HG03039 (cell line): ENCODE results near the gene OR51A4.
"Not testable (repeated sequence)": the region's sequence is repeated elsewhere in the genome, so short reads cannot be mapped to it uniquely, and the experiment has no call there.

ENCODE experiments used
- ATAC-seq: cut with Tn5 transposase; IDR thresholded peaks from one replicate; pipeline ENCODE4 v1.9.1; 2021; ENCODE audit warnings: mild to moderate bottlenecking, moderate library complexity; ENCODE audit not compliant: unreplicated experiment

Gene OR51A4

GRCh38 chr11:4947505-4947904 is at the start of gene OR51A4:
Gene OR51A4, minus strand, starts transcription at chr11:4947605. Its CDS starts 505 bp downstream, at chr11:4947100.
- no peak for ATAC-seq

- no peak for ATAC-seq
These were observed 47.1 kb upstream of the OR51A4 start, which contains the start of gene OR51L1 for GRCh38 chr11:4994551-4994950. Gene OR51L1, plus strand, starts transcription at chr11:4994851. Its CDS starts 4,132 bp downstream, at chr11:4998983.

GRCh38 chr11:4991060-4991459 is 43.7 kb upstream of the OR51A4 start:
- ATAC-seq = no peak

- no peak for ATAC-seq
These were observed 36.4 kb upstream of the OR51A4 start for GRCh38 chr11:4983841-4984240.

GRCh38 chr11:4982678-4983077 is 35.3 kb upstream of the OR51A4 start:
- no peak for ATAC-seq

- no peak for ATAC-seq
These were observed 31.6 kb upstream of the OR51A4 start for GRCh38 chr11:4979036-4979435.

GRCh38 chr11:4975436-4975835 is 28.0 kb upstream of the OR51A4 start:
- ATAC-seq = no peak

- ATAC-seq = no peak
These were observed 15.4 kb upstream of the OR51A4 start for GRCh38 chr11:4962816-4963215.

- no peak for ATAC-seq
These were observed 13.5 kb upstream of the OR51A4 start for GRCh38 chr11:4960877-4961276.

- ATAC-seq = no peak
These were observed 10.0 kb upstream of the OR51A4 start for GRCh38 chr11:4957396-4957795.

- not testable (repeated sequence) for ATAC-seq
These were observed 8.2 kb upstream of the OR51A4 start, which contains the start of gene OR51A2 for GRCh38 chr11:4955613-4956012. Gene OR51A2, minus strand, starts transcription at chr11:4955713. Its CDS starts 0 bp downstream, at chr11:4955713.

GRCh38 chr11:4936745-4937144 is 10.7 kb downstream of the OR51A4 start:
- ATAC-seq = no peak

- no peak for ATAC-seq
These were observed 14.7 kb downstream of the OR51A4 start for GRCh38 chr11:4932751-4933150.

GRCh38 chr11:4926608-4927007 is 20.8 kb downstream of the OR51A4 start:
- ATAC-seq = no peak

- no peak for ATAC-seq
These were observed 23.2 kb downstream of the OR51A4 start, which contains the start of gene OR51G1 for GRCh38 chr11:4924239-4924638. Gene OR51G1, minus strand, starts transcription at chr11:4924339. Its CDS starts 0 bp downstream, at chr11:4924339.

GRCh38 chr11:4922304-4922703 is 25.1 kb downstream of the OR51A4 start:
- no peak for ATAC-seq

- no peak for ATAC-seq
These were observed 25.6 kb downstream of the OR51A4 start for GRCh38 chr11:4921796-4922195.

GRCh38 chr11:4919250-4919649 is 28.2 kb downstream of the OR51A4 start, which contains the start of gene OR51G2:
Gene OR51G2, minus strand, starts transcription at chr11:4919350. Its CDS starts 3,687 bp downstream, at chr11:4915663.
- ATAC-seq = no peak

- no peak for ATAC-seq
These were observed 30.8 kb downstream of the OR51A4 start for GRCh38 chr11:4916581-4916980.

GRCh38 chr11:4903484-4903883 is 43.9 kb downstream of the OR51A4 start, which contains the start of gene OR51A7:
Gene OR51A7, plus strand, starts transcription at chr11:4903783. Its CDS starts 3,587 bp downstream, at chr11:4907370.
- no peak for ATAC-seq
